Endothelial cell of umbilical vein (primary cell): ENCODE data around the gene MAJIN. TPM values are rescaled to one million over a fixed set of nuclear protein-coding genes. Genes with fewer than 3 reads are reported as not detected.
A peak's percentile ranks its signal among the peaks of the same experiment; 100 is the strongest.

ENCODE experiments used
- BruUV-seq: library from RNA; stranded (reverse); fragments of 400-500 nt; replicated peaks from 2 replicates; lab custom pipeline; 2021; lab: Mats Ljungman, UMichigan
- CTCF ChIA-PET: fragments of 300-600, 350-600 bp; sonication (Branson Sonifier 250); formaldehyde crosslinking; loops from one replicate; lab custom pipeline; 2021; ENCODE audit warnings: antibody characterized with exemption, inconsistent platforms; lab: Charles Lee
- POLR2A ChIA-PET: fragments of 300-600, 350-600 bp; sonication (Branson Sonifier 250); formaldehyde crosslinking; loops from one replicate; lab custom pipeline; 2021; ENCODE audit warnings: antibody characterized with exemption, inconsistent platforms; lab: Charles Lee
- DNase-seq: peaks from one replicate; pipeline ENCODE4 v3.0.0-alpha.2; 2011; ENCODE audit warnings: low read depth, low spot score
- FAIRE-seq: peaks from 2 replicates; lab custom pipeline; 2011; peaks lifted over from hg19 to GRCh38; lab: Jason Lieb, UNC
- H2AFZ ChIP-seq: 2 replicates; pipeline ENCODE4 v1.6.0; 2012; ENCODE audit warnings: low read depth, low read length, control low read depth, inconsistent platforms
- H3K27ac ChIP-seq: 2 replicates; pipeline ENCODE4 v1.5.1; 2011; ENCODE audit warnings: low read depth, mild to moderate bottlenecking, control low read depth, low read length, moderate library complexity; ENCODE audit not compliant: insufficient read depth
- H3K27me3 ChIP-seq, 2 experiments: 2 replicates each; pipeline versions ENCODE4 v1.6.0 to v1.6.1; 2011; ENCODE audit warnings: low read length in 2 of 2, mixed read lengths in 1 of 2; ENCODE audit not compliant: control insufficient read depth in 2 of 2, insufficient read depth in 2 of 2
- H3K36me3 ChIP-seq, 2 experiments: 2 replicates in 1 of 2; 3 replicates in 1 of 2; pipeline ENCODE4 v1.5.1; 2011; ENCODE audit warnings: low read length in 2 of 2, mild to moderate bottlenecking in 1 of 2, moderate library complexity in 1 of 2; ENCODE audit not compliant: control insufficient read depth in 2 of 2, insufficient read depth in 2 of 2; ENCODE audit errors: extremely low read depth in 1 of 2
- H3K4me1 ChIP-seq: 3 replicates; pipeline ENCODE4 v1.5.1; 2011; ENCODE audit warnings: mild to moderate bottlenecking, low read length; ENCODE audit not compliant: control insufficient read depth, insufficient read depth; ENCODE audit errors: extremely low read depth
- H3K4me2 ChIP-seq: 2 replicates; pipeline ENCODE4 v1.6.1; 2011; ENCODE audit warnings: low read length, control low read depth, mixed read lengths; ENCODE audit not compliant: insufficient read depth
- H3K4me3 ChIP-seq, 3 experiments: fragments of 200-600 bp in 1 of 3; sonication (generic), shearing (Covaris generic) in 1 of 3; replicated peaks in 1 of 3; 2 replicates each; pipeline ENCODE4 v1.5.1; 2011 to 2016; ENCODE audit warnings: control low read depth in 3 of 3, low read length in 3 of 3, mild to moderate bottlenecking in 2 of 3, inconsistent platforms in 1 of 3, low read depth in 1 of 3, moderate library complexity in 1 of 3; ENCODE audit not compliant: insufficient read depth in 1 of 3
- H3K79me2 ChIP-seq: 2 replicates; pipeline ENCODE4 v1.6.0; 2012; ENCODE audit warnings: low read length, inconsistent platforms; ENCODE audit not compliant: control insufficient read depth, insufficient read depth
- H3K9ac ChIP-seq: replicated peaks from 2 replicates; pipeline ENCODE3; 2011; ENCODE audit warnings: low read length, control low read depth; ENCODE audit not compliant: insufficient read depth; ENCODE audit errors: extremely low read depth
- H3K9me1 ChIP-seq: replicated peaks from 3 replicates; pipeline ENCODE4 v1.6.0; 2011; ENCODE audit warnings: mild to moderate bottlenecking, low read length; ENCODE audit not compliant: control insufficient read depth, insufficient read depth; ENCODE audit errors: extremely low read depth
- H3K9me3 ChIP-seq: replicated peaks from 2 replicates; pipeline ENCODE4 v1.5.1; 2012; ENCODE audit warnings: low read length, inconsistent platforms; ENCODE audit not compliant: control insufficient read depth, insufficient read depth
- H4K20me1 ChIP-seq: replicated peaks from 2 replicates; pipeline ENCODE3; 2011; ENCODE audit warnings: mild to moderate bottlenecking, low read length; ENCODE audit not compliant: control insufficient read depth, insufficient read depth; ENCODE audit errors: extremely low read depth
- EZH2 ChIP-seq: IDR thresholded peaks from 2 replicates; pipeline ENCODE4 v1.6.1; 2012; ENCODE audit warnings: borderline replicate concordance, low read depth, mild to moderate bottlenecking, moderate library complexity, low read length, inconsistent platforms; ENCODE audit not compliant: severe bottlenecking
- FOS ChIP-seq: IDR thresholded peaks from 2 replicates; pipeline ENCODE4 v1.6.1; 2011; ENCODE audit warnings: mild to moderate bottlenecking, low read length, moderate library complexity, borderline replicate concordance; ENCODE audit not compliant: insufficient read depth
- GATA2 ChIP-seq: IDR thresholded peaks from 2 replicates; pipeline ENCODE4 v1.7.0; 2011; ENCODE audit warnings: low read depth, mild to moderate bottlenecking, moderate library complexity, mixed read lengths, low read length; ENCODE audit not compliant: insufficient read length, insufficient read depth
- JUN ChIP-seq: IDR thresholded peaks from 2 replicates; pipeline ENCODE4 v1.6.1; 2011; ENCODE audit warnings: borderline replicate concordance, low read depth; ENCODE audit not compliant: insufficient read length, insufficient read depth
- MYC ChIP-seq: IDR thresholded peaks from one replicate; pipeline ENCODE4 v1.6.1; 2011; ENCODE audit warnings: mild to moderate bottlenecking, low read depth, low read length
- POLR2AphosphoS5 ChIP-seq: IDR thresholded peaks from 2 replicates; pipeline ENCODE4 v1.6.1; 2012; ENCODE audit warnings: low read depth, mild to moderate bottlenecking, control low read depth, low read length, moderate library complexity; ENCODE audit not compliant: insufficient read depth
- dilution Hi-C: fragments of 300-500 bp; cut with MboI; formaldehyde crosslinking; loops from one replicate; pipeline ENCODE4 v1.15.0; 2019; ENCODE audit warnings: low sequenced_read_pairs; ENCODE audit not compliant: extremely low pct_ligation_motif_present
- intact Hi-C: fragments of 100-400 bp; cut with micrococcal nuclease; formaldehyde crosslinking; loops from one replicate; pipeline ENCODE4 v1.10.0; 2022
- polyA plus RNA-seq, 4 experiments: library from polyadenylated mRNA; depleted of rRNA in 3 of 4; stranded (reverse) in 3 of 4; unstranded in 1 of 4; fragments of >200 nt; gene quantifications; 2 replicates each; pipeline versions ENCODE4 v1.2.1 to v1.2.3, GENCODE V29; 2011 to 2012; ENCODE audit warnings: missing spikeins in 1 of 4
- total RNA-seq: library from RNA; stranded (reverse); gene quantifications from 2 replicates; pipeline ENCODE4 v1.2.3, GENCODE V29; 2021
- TF ChIP-seq, protein P1 (sequence below), 2 donors: IDR thresholded peaks; 1 replicate in 1 of 2; 2 replicates in 1 of 2; pipeline ENCODE4 v1.5.1; 2011; ENCODE audit warnings: low read length in 2 of 2, mild to moderate bottlenecking in 2 of 2, moderate library complexity in 2 of 2, control low read depth in 1 of 2, inconsistent platforms in 1 of 2, low read depth in 1 of 2; ENCODE audit not compliant: insufficient read depth in 1 of 2; ENCODE audit errors: extremely low read depth in 1 of 2
- TF ChIP-seq, protein P2 (sequence below): IDR thresholded peaks from 2 replicates; pipeline ENCODE4 v1.6.1; 2011; ENCODE audit not compliant: insufficient read depth, insufficient read length

MAJIN gene
- total and polyA plus RNA-seq, 2 donors (not counting 3 experiments of a cell fraction or from before 2014, with no cell fraction given), result 0.07 TPM; not detected in 1

DNA sequence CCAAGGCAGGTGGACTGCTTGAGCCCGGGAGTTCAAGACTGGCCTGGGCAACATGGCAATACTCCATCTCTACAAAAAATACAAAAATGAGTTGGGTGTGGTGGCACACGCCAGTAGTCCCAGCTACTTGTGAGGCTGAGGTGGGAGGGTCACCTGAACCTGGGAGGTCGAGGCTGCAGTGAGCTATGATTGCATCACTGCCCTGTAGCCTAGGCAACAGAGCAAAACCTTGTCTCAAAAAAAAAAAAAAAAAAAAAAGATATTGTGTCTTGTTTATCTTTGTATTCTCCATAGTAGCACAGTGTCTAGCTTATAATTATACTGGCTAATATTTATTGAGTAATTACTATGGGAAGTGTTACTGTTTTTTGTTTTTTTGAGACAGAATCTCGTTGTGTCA lies 20.4 kb downstream of the MAJIN start:
- TF ChIP-seq JUN (no peak), POLR2AphosphoS5 (no peak), GATA2 (no peak)
- TF ChIP-seq, protein P1, sequence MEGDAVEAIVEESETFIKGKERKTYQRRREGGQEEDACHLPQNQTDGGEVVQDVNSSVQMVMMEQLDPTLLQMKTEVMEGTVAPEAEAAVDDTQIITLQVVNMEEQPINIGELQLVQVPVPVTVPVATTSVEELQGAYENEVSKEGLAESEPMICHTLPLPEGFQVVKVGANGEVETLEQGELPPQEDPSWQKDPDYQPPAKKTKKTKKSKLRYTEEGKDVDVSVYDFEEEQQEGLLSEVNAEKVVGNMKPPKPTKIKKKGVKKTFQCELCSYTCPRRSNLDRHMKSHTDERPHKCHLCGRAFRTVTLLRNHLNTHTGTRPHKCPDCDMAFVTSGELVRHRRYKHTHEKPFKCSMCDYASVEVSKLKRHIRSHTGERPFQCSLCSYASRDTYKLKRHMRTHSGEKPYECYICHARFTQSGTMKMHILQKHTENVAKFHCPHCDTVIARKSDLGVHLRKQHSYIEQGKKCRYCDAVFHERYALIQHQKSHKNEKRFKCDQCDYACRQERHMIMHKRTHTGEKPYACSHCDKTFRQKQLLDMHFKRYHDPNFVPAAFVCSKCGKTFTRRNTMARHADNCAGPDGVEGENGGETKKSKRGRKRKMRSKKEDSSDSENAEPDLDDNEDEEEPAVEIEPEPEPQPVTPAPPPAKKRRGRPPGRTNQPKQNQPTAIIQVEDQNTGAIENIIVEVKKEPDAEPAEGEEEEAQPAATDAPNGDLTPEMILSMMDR (IDR thresholded peaks at IDR 0.05; ENCODE audit: extremely low read depth in 1 of 2, insufficient read depth in 1 of 2, low read depth in 1 of 2, low read length in 2 of 2), result no peak
- H3K4me3 ChIP-seq, result no peak overlapping the region
- peaks cover 17 to 27% of the 10 kb centered on the region in 2 experiments for H3K27me3 ChIP-seq
- intact Hi-C loops (no loop called here), dilution Hi-C loops (no loop called here)
- no peaks in the 10 kb centered on the region for H3K4me1 ChIP-seq
- no peak overlapping the region for H3K27ac ChIP-seq
- DNase-seq (no peak), FAIRE-seq (no peak)
- BruUV-seq, result no TSS peak
- no peak overlapping the region for H3K4me2 ChIP-seq
- CTCF ChIA-PET, result interaction anchor here (0.8 kb wide), 1 partner anchor 12 kb away, joined by 3 read pairs; no protein-coding TSS in a partner anchor
- no peaks in the 10 kb centered on the region for H3K9me3 ChIP-seq
- H3K36me3 ChIP-seq, result no peaks in the 10 kb centered on the region
- no peak overlapping the region for H3K9ac ChIP-seq
- POLR2A ChIA-PET, result no interaction called here
- H3K9me1 ChIP-seq, result no peaks in the 10 kb centered on the region
- no peaks in the 10 kb centered on the region for H3K79me2 ChIP-seq
- H2AFZ ChIP-seq, result no peak overlapping the region
- H4K20me1 ChIP-seq, result no peaks in the 10 kb centered on the region

DNA sequence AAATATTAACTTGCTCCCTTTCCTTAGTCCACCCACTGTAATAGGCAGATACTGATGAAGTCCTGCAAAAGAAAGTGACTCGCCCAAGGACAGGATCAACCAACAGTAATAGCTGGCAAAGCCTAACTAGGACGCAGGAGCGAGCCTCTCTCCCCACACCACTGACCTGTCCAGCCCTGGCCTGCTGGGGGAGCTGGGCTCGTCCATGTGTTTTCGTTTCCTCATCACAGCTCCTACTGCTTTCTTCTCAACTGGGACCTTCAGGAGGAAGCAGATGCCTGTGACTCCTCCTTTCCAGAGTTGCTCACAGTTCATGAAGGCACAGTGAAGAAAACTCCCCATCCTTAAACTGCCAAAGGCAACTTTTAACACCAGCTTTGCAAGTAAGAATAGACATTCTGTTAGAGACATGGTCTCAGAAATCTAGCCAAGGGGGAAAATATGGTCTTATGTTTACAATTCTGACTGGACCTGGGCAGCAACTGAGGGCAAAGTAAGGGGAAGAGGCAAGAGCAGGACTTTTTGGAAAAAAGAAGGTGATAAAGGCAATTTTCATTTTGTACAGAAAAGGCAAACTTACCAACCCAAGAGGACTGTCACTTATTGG lies 24.6 kb downstream of the MAJIN start:
- Histone ChIP-seq H3K9me1 (no peaks in the 10 kb centered on the region), H3K27ac (no peak overlapping the region), H2AFZ (no peak overlapping the region), H4K20me1 (no peaks in the 10 kb centered on the region), H3K36me3 (no peaks in the 10 kb centered on the region), H3K9me3 (no peaks in the 10 kb centered on the region), H3K79me2 (no peaks in the 10 kb centered on the region), H3K27me3 (peaks cover 24 to 34% of the 10 kb centered on the region in 2 experiments), H3K4me2 (no peak overlapping the region), H3K9ac (no peak overlapping the region), H3K4me1 (no peaks in the 10 kb centered on the region), H3K4me3 (no peak overlapping the region)
- intact Hi-C loops, result no loop called here
- no TSS peak for BruUV-seq
- dilution Hi-C loops, result no loop called here
- DNase-seq (peak; percentile 25), FAIRE-seq (no peak)
- ChIA-PET CTCF (interaction anchor here (1.0 to 2.7 kb wide), 3 partner anchors 13 to 50 kb away, joined by 3 to 14 read pairs (median 5); partner anchors contain the start of gene BATF2), POLR2A (no interaction called here)
- TF ChIP-seq JUN, result no peak
- TF ChIP-seq MYC, result no peak
- no peak for TF ChIP-seq EZH2
- TF ChIP-seq, protein P2, sequence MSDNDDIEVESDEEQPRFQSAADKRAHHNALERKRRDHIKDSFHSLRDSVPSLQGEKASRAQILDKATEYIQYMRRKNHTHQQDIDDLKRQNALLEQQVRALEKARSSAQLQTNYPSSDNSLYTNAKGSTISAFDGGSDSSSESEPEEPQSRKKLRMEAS, result no peak
- TF ChIP-seq, protein P1 (IDR thresholded peaks at IDR 0.05; ENCODE audit: extremely low read depth in 1 of 2, insufficient read depth in 1 of 2, low read depth in 1 of 2, low read length in 2 of 2), result peak in 1 of 2 donors; percentile 18
- TF ChIP-seq POLR2AphosphoS5, result no peak
- TF ChIP-seq FOS, result no peak
